T-helper 22 cell (primary cell): Measurements from ENCODE around the gene TLE3.

Experiments used
- DNase-seq: peaks from one replicate; pipeline ENCODE4 v3.0.0-alpha.2; 2020; ENCODE audit warnings: low read depth

The TLE3 gene

GRCh38 chr15:70082281-70082900, 15.3 kb downstream of the TLE3 start:
- DNase-seq = no peak

GRCh38 chr15:70081612-70082011, 16.1 kb downstream of the TLE3 start:
- DNase-seq = no peak

- no peak for DNase-seq
These were observed 17.4 kb downstream of the TLE3 start for GRCh38 chr15:70080347-70080746.

GRCh38 chr15:70079888-70080287, 17.8 kb downstream of the TLE3 start:
- no peak for DNase-seq

- DNase-seq = no peak
These were observed 18.9 kb downstream of the TLE3 start for GRCh38 chr15:70078578-70079417.

GRCh38 chr15:70077188-70078147, 20.2 kb downstream of the TLE3 start:
- DNase-seq = no peak

- no peak for DNase-seq
These were observed 23.3 kb downstream of the TLE3 start for GRCh38 chr15:70074380-70074779.

GRCh38 chr15:70072479-70072878, 25.2 kb downstream of the TLE3 start:
- DNase-seq = no peak

- DNase-seq = no peak
These were observed 25.9 kb downstream of the TLE3 start for GRCh38 chr15:70071799-70072198.

- no peak for DNase-seq
These were observed 28.0 kb downstream of the TLE3 start for GRCh38 chr15:70069716-70070115.

GRCh38 chr15:70068783-70069565, 28.7 kb downstream of the TLE3 start:
- DNase-seq = no peak

GRCh38 chr15:70067681-70068080, 30.0 kb downstream of the TLE3 start:
- no peak for DNase-seq

GRCh38 chr15:70067011-70067410, 30.7 kb downstream of the TLE3 start:
- DNase-seq = no peak

GRCh38 chr15:70066447-70066846, 31.3 kb downstream of the TLE3 start:
- DNase-seq = no peak

- no peak for DNase-seq
These were observed 31.7 kb downstream of the TLE3 start for GRCh38 chr15:70066004-70066403.

GRCh38 chr15:70065006-70065722, 32.6 kb downstream of the TLE3 start:
- no peak for DNase-seq

- DNase-seq = no peak
These were observed 33.3 kb downstream of the TLE3 start for GRCh38 chr15:70064441-70064840.

GRCh38 chr15:70063980-70064379, 33.7 kb downstream of the TLE3 start:
- DNase-seq = no peak

- DNase-seq = no peak
These were observed 34.3 kb downstream of the TLE3 start for GRCh38 chr15:70063261-70063925.

GRCh38 chr15:70062321-70062956, 35.3 kb downstream of the TLE3 start:
- DNase-seq = no peak
